ENCODE measurements around the gene GRIN1. TPM values are rescaled to one million over a fixed set of nuclear protein-coding genes. Genes with fewer than 3 reads are reported as not detected.
A peak's percentile ranks its signal among the peaks of the same experiment; 100 is the strongest.

The GRIN1 gene
- total and polyA plus RNA-seq, 5 donors: 0.08 to 0.09 TPM; not detected in 3

DNA sequence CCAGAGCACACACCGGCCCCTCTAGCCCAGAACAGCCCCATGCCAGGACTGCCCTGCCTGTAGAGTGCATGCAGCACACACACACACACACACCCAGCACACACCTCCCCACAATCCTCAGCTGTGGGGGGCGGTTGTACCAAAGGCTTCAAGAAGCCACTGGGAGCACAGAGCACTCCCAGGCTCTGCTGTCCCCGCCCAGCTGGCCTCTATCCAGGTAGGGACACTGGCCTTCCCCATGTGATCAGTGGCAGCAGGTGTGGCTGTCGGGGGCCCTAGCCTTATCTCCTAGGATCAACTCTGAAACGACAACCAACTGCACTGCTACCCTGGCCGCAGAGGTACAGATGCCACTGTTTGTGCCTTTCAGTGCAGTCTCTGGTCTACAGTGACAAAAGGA, 47.4 kb downstream of the GRIN1 start:
- no peak overlapping the region for H3K27ac ChIP-seq (ENCODE audit: low read length)
- H3K9me3 ChIP-seq (ENCODE audit: control insufficient read depth, low read length): no peaks in the 10 kb centered on the region
- no peak overlapping the region for H3K4me3 ChIP-seq (ENCODE audit: low read length)
- WGBS: 79% methylated on average over 6 of the region's 6 CpGs
- H3K4me1 ChIP-seq (ENCODE audit: control insufficient read depth, insufficient read depth, low read length): peaks cover 12% of the 10 kb centered on the region
- ATAC-seq: no peak
- no peaks in the 10 kb centered on the region for H3K27me3 ChIP-seq (ENCODE audit: control insufficient read depth, insufficient read depth)
- no peak for DNase-seq
- intact Hi-C loops (cut with DNase I): no loop called here

DNA sequence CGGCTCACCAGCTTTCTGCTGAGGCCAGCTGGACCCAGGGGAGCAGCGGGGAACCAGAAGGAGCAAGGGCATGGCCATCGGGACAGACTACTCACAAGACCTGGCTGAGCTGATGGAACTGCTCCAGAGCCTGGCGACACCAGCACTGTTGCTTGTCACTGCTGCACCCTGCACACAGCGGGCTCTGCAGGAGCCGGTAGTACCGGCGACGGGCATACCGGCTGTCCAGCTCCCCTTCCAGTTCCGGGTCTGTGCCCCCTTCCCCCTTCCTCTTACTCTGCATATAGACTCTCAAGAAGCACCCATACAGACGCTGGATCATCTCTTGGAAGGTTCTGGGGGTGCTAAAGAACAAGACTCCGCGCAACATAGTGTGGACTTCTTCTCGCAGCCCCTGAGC, 48.4 kb downstream of the GRIN1 start:
- ATAC-seq: no peak
- H3K4me1 ChIP-seq (ENCODE audit: control insufficient read depth, insufficient read depth, low read length): peaks cover 12% of the 10 kb centered on the region
- H3K27ac ChIP-seq (ENCODE audit: low read length): no peak overlapping the region
- no peaks in the 10 kb centered on the region for H3K9me3 ChIP-seq (ENCODE audit: control insufficient read depth, low read length)
- peak overlapping the region; percentile 71 for H3K4me3 ChIP-seq (ENCODE audit: low read length)
- WGBS: 85% methylated on average over 15 of the region's 15 CpGs
- intact Hi-C loops (cut with DNase I): no loop called here
- DNase-seq: no peak
- no peaks in the 10 kb centered on the region for H3K27me3 ChIP-seq (ENCODE audit: control insufficient read depth, insufficient read depth)

DNA sequence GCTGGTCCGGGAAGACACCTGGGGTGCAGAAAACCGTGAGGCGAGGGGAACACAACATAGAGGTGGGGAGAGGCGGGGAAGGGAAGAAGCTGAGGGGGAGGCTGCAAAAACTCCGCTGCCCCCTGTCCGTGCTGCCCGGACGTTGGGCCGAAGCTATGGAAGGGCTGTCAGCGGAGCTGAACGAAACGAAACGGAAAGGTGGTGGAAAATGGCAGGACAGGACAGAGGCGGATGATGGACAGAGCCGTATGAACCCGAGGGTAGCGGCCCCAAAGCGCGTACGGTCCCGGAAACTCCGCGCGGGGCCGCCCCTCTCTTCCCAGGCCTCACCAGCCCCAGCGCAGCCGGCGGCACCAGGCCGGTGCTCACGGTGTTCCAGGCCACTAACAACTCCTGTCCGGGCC, 49.1 kb downstream of the GRIN1 start:
- no peak for DNase-seq
- under 1% methylated on average over 31 of the region's 31 CpGs for WGBS
- intact Hi-C loops (cut with DNase I): no loop called here
- ATAC-seq: no peak
- H3K4me1 ChIP-seq (ENCODE audit: control insufficient read depth, insufficient read depth, low read length): peaks cover 12% of the 10 kb centered on the region
- H3K9me3 ChIP-seq (ENCODE audit: control insufficient read depth, low read length): no peaks in the 10 kb centered on the region
- H3K4me3 ChIP-seq (ENCODE audit: low read length): peak overlapping the region; percentile 71
- H3K27ac ChIP-seq (ENCODE audit: low read length): peak overlapping the region; percentile 31
- no peaks in the 10 kb centered on the region for H3K27me3 ChIP-seq (ENCODE audit: control insufficient read depth, insufficient read depth)

DNA sequence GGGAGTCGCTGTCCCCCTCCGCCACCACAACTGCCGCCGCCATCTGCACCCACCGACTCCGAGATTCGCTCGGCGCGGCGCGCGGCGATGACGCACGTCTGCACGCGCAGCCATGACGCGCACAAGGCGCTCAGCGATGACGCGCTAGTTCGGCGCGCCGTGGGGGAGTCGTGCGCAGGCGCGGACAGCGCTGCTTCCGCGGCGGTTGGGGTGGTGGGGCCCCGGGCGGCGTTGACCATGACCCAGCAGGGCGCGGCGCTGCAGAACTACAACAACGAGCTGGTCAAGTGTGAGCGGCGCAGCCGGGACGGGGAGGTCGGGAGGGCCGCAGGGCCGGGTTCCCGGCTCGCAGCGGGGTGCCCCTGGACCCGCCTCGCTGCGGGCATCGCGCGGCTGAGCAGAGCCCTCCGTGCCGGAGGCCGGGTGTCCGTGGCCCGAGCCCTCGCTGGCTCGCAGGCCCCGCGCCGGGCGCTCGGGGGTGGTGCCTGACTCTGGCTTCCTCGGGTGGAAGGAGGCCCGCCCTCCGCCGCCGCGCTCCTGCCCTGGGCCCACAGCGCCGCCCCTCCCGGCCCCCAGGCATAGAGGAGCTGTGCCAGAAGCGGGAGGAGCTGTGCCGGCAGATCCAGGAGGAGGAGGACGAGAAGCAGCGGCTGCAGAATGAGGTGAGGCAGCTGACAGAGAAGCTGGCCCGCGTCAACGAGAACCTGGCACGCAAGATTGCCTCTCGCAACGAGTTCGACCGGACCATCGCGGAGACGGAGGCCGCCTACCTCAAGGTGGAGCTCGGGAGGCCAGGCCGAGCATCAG, 49.7 kb downstream of the GRIN1 start, which contains the start of the genes ANAPC2 and SSNA1:
Gene ANAPC2 (minus strand): TSS at position 71 of the 807 bp plus-strand sequence. CDS start 28 bp downstream, at position 43.
Gene SSNA1 (plus strand): TSS at position 187 of the 807 bp plus-strand sequence. CDS start 51 bp downstream, at position 238.
- no peaks in the 10 kb centered on the region for H3K9me3 ChIP-seq (ENCODE audit: control insufficient read depth, low read length)
- ATAC-seq (peak; percentile 89 to 90), DNase-seq (peak; percentile 94 to 98 (median 98))
- intact Hi-C loops (cut with DNase I): no loop called here
- no peaks in the 10 kb centered on the region for H3K27me3 ChIP-seq (ENCODE audit: control insufficient read depth, insufficient read depth)
- H3K4me3 ChIP-seq (ENCODE audit: low read length): peak within 1 kb of the TSS; percentile 71
- peaks cover 12% of the 10 kb centered on the region for H3K4me1 ChIP-seq (ENCODE audit: control insufficient read depth, insufficient read depth, low read length)
- peak within 1 kb of the TSS; percentile 66 for H3K27ac ChIP-seq (ENCODE audit: low read length)
- WGBS: under 1% methylated on average over 98 of the region's 98 CpGs

DNA sequence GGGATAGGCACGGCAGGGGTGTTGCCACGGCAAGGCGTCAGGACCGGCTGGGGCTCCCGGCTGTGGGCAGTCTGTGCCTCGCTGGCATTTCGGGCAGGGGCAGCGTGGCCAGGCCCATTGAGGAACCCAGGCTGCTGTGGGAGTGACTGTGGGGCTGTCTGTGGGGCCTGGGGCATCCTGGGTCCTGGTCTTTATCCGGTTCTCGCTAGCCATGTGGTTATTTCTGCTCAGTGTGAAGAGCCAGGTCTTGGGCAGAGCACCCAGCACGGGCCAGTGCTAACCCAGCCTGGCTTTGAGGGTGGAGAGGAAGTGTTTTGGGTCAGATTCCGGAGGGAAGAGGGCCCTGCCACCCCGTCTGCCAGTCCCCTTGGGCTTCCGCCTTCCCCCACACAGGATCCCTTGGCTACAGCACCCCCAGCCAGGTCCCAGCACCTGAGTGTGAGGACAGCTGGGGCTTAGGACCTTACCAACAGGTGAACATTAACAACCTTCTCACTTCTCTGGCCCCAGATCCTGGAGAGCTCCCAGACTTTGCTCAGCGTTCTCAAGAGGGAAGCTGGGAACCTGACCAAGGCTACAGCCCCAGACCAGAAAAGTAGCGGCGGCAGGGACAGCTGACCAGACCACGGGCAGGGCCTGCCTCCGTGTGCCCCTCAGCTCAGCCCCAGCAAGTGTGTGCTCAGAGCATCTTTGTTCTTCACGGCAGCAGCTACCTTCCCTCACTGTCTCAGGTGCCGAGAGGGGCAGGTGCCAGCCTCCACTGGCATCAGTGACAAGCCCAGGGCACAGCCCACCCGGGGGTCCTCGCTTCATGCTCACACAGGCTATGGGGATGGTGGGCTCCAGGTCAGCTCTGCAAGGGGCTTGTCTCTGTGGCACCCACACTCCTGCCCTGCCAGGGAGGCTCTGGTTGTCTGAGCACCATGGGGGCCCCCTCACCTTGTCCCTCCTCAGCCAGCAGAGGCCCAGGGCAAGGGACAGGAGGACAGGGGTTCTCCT, 50.6 kb downstream of the GRIN1 start:
- H3K4me3 ChIP-seq (ENCODE audit: low read length): peak overlapping the region; percentile 71
- intact Hi-C loops (cut with DNase I): no loop called here
- ATAC-seq (no peak), DNase-seq (no peak)
- WGBS: 31% methylated on average over 23 of the region's 23 CpGs
- no peaks in the 10 kb centered on the region for H3K27me3 ChIP-seq (ENCODE audit: control insufficient read depth, insufficient read depth)
- peaks cover 12% of the 10 kb centered on the region for H3K4me1 ChIP-seq (ENCODE audit: control insufficient read depth, insufficient read depth, low read length)
- H3K27ac ChIP-seq (ENCODE audit: low read length): peak overlapping the region; percentile 66
- H3K9me3 ChIP-seq (ENCODE audit: control insufficient read depth, low read length): no peaks in the 10 kb centered on the region

DNA sequence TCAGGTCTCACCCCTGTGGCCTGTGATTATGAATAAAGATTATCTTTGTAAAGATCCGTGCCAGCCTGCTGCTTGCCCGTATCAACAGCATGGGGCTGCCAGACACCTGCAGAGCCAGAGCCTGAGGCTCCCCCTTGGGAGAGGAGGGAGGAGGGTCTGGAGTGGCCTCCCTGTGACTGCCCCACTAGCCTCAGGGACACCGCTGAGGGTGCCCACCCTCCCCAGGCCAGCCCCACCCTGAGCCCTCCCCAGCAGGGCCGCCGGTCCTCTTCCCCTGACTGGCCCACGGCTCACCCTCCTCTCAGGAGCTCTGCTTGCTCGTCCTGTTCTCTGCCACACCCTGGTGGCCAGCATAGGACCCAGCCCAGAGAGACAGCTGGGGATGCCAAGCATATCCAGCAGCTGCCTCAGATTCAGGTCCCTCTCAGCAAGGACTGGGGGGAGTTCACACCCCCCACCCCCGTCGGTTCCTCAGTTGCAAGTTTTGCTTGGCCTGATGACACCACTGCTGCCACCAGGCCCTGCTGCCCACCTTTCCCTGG, 51.4 kb downstream of the GRIN1 start:
- no peak overlapping the region for H3K4me3 ChIP-seq (ENCODE audit: low read length)
- intact Hi-C loops (cut with DNase I): no loop called here
- no peaks in the 10 kb centered on the region for H3K9me3 ChIP-seq (ENCODE audit: control insufficient read depth, low read length)
- 81% methylated on average over 9 of the region's 9 CpGs for WGBS
- H3K4me1 ChIP-seq (ENCODE audit: control insufficient read depth, insufficient read depth, low read length): peaks cover 12% of the 10 kb centered on the region
- DNase-seq: no peak
- no peak for ATAC-seq
- H3K27me3 ChIP-seq (ENCODE audit: control insufficient read depth, insufficient read depth): no peaks in the 10 kb centered on the region
- H3K27ac ChIP-seq (ENCODE audit: low read length): no peak overlapping the region

DNA sequence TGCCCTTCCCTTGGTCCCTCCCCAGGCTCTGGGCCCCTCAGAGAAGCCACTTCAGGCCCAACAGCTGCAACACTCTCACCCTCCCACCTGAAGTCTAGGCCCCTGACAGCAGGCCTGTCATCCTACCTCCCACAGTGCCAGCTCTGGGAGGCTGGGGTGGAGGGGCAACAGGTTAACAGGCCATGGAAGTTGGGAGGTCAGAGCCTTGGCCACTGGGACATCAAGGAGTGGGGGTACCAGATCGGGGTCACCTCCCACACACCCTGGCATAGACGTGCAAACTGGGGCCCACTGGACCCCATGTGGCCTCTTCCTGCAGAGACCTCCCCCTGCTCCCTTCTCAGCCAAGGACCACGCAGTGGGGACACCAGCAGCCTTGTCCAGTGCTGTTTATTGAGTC, 52.3 kb downstream of the GRIN1 start:
- no peak for DNase-seq
- H3K27me3 ChIP-seq (ENCODE audit: control insufficient read depth, insufficient read depth): no peaks in the 10 kb centered on the region
- no peak for ATAC-seq
- no peak overlapping the region for H3K4me3 ChIP-seq (ENCODE audit: low read length)
- H3K4me1 ChIP-seq (ENCODE audit: control insufficient read depth, insufficient read depth, low read length): peaks cover 11% of the 10 kb centered on the region
- H3K27ac ChIP-seq (ENCODE audit: low read length): no peak overlapping the region
- intact Hi-C loops (cut with DNase I): no loop called here
- H3K9me3 ChIP-seq (ENCODE audit: control insufficient read depth, low read length): no peaks in the 10 kb centered on the region
- WGBS: 73% methylated on average over 3 of the region's 3 CpGs

DNA sequence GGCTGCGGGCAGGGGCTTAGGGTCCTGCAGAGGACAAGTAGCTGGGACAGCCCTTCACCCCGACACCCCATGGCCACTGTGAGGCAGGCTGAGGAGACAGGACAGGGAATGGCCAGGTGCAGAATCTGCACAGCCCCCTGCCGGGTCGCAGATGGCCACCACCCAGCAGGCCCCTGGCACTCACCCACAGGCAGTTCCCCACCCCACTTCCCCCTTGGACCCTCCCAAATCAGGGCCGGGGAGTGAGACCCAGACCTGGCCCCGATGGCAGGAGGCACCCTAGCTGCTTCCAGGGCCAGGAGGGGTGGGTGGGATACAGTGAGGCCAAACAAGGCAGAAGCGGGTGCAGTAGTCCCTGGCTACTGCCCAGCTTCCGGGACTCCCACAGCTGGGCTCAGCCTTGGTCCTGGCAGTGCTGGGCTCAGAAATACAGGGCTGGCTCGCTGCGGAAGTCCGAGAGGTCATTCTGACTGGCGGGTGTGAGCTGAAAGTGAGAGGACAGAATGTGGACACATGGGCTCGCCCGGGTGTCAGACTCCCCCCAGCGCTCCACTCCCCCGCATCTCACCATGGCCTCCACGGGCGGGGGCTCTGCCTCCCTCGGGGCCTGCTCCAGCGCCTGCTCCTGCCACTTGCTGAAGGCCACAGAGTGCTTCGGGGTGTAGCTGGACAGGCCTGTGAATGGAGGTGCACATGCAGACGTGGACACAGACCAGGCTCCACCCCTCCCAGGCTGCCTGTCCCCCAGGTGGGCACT, 52.9 kb downstream of the GRIN1 start:
- Histone ChIP-seq H3K27me3 (ENCODE audit: control insufficient read depth, insufficient read depth) (no peaks in the 10 kb centered on the region), H3K4me1 (ENCODE audit: control insufficient read depth, insufficient read depth, low read length) (peaks cover 9% of the 10 kb centered on the region), H3K27ac (ENCODE audit: low read length) (no peak overlapping the region), H3K4me3 (ENCODE audit: low read length) (no peak overlapping the region), H3K9me3 (ENCODE audit: control insufficient read depth, low read length) (no peaks in the 10 kb centered on the region)
- WGBS: 82% methylated on average over 22 of the region's 22 CpGs
- intact Hi-C loops (cut with DNase I): no loop called here
- DNase-seq: no peak
- ATAC-seq: no peak

DNA sequence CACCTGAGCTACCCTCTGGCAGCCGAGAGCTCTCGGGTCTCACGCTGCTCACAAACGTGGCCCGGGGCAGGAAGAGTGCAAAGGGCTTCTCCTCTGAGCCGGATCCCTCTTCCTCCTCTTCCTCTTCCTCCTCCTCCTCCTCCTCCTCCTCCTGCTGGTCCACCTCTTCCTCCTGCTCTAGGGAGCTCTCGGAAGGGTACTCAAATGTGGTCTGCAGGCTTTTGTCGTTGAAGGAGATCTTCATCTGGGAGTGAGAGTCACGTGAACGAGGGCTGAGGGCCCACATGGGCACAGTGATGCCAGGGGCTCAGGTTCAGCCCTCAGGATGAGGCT, 53.5 kb downstream of the GRIN1 start:
- H3K4me3 ChIP-seq (ENCODE audit: low read length): no peak overlapping the region
- no peak overlapping the region for H3K27ac ChIP-seq (ENCODE audit: low read length)
- H3K9me3 ChIP-seq (ENCODE audit: control insufficient read depth, low read length): no peaks in the 10 kb centered on the region
- no peaks in the 10 kb centered on the region for H3K27me3 ChIP-seq (ENCODE audit: control insufficient read depth, insufficient read depth)
- peaks cover 4% of the 10 kb centered on the region for H3K4me1 ChIP-seq (ENCODE audit: control insufficient read depth, insufficient read depth, low read length)
- 76% methylated on average over 10 of the region's 10 CpGs for WGBS
- intact Hi-C loops (cut with DNase I): no loop called here
- no peak for ATAC-seq
- DNase-seq: no peak

DNA sequence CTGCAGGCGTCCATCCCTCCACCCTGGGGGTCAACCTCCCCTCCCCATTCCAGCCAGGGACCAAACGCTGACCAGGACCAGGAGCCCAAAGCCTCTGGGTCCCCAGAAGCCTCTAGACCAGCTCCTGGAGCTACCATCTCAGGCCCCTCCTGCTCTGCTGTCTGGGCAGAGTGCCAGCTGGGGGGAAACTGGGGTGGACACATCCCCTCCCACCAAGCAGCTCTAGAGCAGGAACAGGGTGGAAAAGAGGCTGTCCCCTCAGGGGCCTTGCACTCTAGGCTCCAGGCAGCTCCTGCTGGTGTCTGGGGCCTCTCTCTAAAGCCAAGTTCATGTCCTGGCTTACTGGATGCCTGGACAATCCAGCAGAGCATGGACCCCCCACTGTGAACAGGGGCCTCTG, 53.9 kb downstream of the GRIN1 start:
- intact Hi-C loops (cut with DNase I): no loop called here
- H3K9me3 ChIP-seq (ENCODE audit: control insufficient read depth, low read length): no peaks in the 10 kb centered on the region
- H3K4me3 ChIP-seq (ENCODE audit: low read length): no peak overlapping the region
- ATAC-seq (no peak), DNase-seq (no peak)
- H3K27ac ChIP-seq (ENCODE audit: low read length): no peak overlapping the region
- no peaks in the 10 kb centered on the region for H3K27me3 ChIP-seq (ENCODE audit: control insufficient read depth, insufficient read depth)
- 81% methylated on average over 2 of the region's 2 CpGs for WGBS
- H3K4me1 ChIP-seq (ENCODE audit: control insufficient read depth, insufficient read depth, low read length): peaks cover 4% of the 10 kb centered on the region

Measured in right cardiac atrium (tissue), 5 donors.